ENCODE results near the gene HSPA1A. TPM values are rescaled to one million over a fixed set of nuclear protein-coding genes. Genes with fewer than 3 reads are reported as not detected.

Gene HSPA1A
- total and polyA plus RNA-seq, 12 donors, result 113 to 679 (median 235) TPM

- intact Hi-C loops (cut with DNase I), result no loop called here
- ATAC-seq (no peak), DNase-seq (no peak)
- H3K27me3 ChIP-seq, result no peaks in the 10 kb centered on the region
- no peak overlapping the region for H3K4me3 ChIP-seq
- H3K36me3 ChIP-seq, result peaks cover 0 to 50% (median 21%) of the 10 kb centered on the region in 9 donors
- H3K27ac ChIP-seq, result no peak overlapping the region
- TF ChIP-seq, protein P1, sequence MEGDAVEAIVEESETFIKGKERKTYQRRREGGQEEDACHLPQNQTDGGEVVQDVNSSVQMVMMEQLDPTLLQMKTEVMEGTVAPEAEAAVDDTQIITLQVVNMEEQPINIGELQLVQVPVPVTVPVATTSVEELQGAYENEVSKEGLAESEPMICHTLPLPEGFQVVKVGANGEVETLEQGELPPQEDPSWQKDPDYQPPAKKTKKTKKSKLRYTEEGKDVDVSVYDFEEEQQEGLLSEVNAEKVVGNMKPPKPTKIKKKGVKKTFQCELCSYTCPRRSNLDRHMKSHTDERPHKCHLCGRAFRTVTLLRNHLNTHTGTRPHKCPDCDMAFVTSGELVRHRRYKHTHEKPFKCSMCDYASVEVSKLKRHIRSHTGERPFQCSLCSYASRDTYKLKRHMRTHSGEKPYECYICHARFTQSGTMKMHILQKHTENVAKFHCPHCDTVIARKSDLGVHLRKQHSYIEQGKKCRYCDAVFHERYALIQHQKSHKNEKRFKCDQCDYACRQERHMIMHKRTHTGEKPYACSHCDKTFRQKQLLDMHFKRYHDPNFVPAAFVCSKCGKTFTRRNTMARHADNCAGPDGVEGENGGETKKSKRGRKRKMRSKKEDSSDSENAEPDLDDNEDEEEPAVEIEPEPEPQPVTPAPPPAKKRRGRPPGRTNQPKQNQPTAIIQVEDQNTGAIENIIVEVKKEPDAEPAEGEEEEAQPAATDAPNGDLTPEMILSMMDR (IDR thresholded peaks at IDR 0.05), result no peak
- peaks cover 8 to 21% (median 12%) of the 10 kb centered on the region in 9 donors for H3K4me1 ChIP-seq
- WGBS, 2 donors, result 96 to 98% methylated on average over 8 of the region's 8 CpGs
- no peaks in the 10 kb centered on the region for H3K9me3 ChIP-seq
Measured at GRCh38 chr6:31858707-31859106, 43.4 kb downstream of the HSPA1A start.

DNA sequence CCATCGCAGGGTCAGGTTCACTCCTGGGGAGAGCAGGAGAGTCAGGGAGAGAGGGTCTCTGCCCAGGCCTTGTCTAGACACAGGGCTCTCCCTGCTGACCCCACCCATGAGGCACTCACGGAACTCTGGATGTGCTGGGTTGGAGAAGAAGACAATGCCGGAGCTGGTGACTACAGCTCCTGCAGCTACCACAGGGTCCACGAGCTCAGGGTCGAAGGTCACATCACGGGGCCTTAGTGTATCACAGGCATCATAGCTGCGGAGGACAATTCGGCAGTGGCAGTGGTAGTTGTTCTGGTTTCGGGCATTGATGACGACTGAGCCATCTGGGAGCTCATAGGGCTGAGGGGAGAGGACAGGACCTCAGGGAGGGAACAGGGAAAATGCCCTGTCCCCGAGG lies 44.6 kb downstream of the HSPA1A start:
- 92 to 96% methylated on average over 11 of the region's 11 CpGs for WGBS, 2 donors
- Histone ChIP-seq H3K27me3 (no peaks in the 10 kb centered on the region), H3K4me3 (no peak overlapping the region), H3K4me1 (peaks cover 8 to 29% (median 21%) of the 10 kb centered on the region in 9 donors), H3K27ac (no peak overlapping the region), H3K36me3 (peaks cover 0 to 50% (median 21%) of the 10 kb centered on the region in 9 donors), H3K9me3 (no peaks in the 10 kb centered on the region)
- DNase-seq (no peak), ATAC-seq (no peak)
- intact Hi-C loops (cut with DNase I), result loop anchor here in 1 of 10 donors (10.0 kb wide), 1 partner anchor 175 kb away; the partner anchor contains the start of gene LY6G5C
- TF ChIP-seq, protein P1 (IDR thresholded peaks at IDR 0.05), result no peak

DNA sequence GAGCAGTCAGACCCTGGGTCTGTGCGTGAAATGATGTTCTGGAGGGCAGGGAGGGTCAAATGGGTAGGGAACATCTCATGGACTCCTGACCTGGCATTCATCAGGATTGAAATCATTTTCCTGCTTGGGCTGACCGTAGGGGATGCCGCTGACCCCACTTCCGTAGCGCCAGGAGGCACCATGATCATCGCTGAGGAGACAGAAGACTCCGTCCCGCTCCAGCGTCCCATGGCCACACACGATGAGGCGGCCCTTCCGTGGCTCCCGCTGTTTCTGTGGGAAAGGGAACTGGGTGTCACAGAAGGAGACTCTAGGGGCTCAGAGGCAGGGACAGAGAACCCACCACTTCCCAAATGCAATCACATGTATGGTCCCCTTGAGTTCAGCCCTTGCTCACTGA lies 45.0 kb downstream of the HSPA1A start:
- DNase-seq, result no peak

DNA sequence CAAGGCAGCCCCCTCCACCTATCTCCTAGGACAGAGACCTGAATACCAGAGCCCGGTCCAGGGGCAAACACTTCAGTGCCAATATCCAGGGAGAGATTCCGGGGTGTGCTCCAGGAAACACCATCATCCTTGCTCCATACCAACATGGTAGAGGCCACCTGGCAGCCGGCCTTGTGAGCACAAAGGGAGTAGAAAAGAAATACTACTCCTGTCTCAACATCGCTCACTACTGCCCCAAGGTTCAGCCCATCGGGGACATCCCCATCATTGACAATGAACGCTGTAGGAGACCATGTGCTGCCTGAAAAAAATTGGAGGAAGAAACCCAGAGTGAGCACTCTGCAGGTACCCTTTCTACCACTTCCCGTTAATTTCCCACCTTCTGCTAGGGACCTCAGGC lies 45.8 kb downstream of the HSPA1A start:
- TF ChIP-seq, protein P1 (IDR thresholded peaks at IDR 0.05), result no peak
- H3K9me3 ChIP-seq, result no peaks in the 10 kb centered on the region
- no peaks in the 10 kb centered on the region for H3K27me3 ChIP-seq
- no peak overlapping the region for H3K27ac ChIP-seq
- no peak for DNase-seq
- peaks cover 0 to 50% (median 21%) of the 10 kb centered on the region in 9 donors for H3K36me3 ChIP-seq
- no peak overlapping the region for H3K4me3 ChIP-seq
- intact Hi-C loops (cut with DNase I), result loop anchor here in 1 of 10 donors (10.0 kb wide), 1 partner anchor 176 kb away; the partner anchor contains the start of gene LY6G5C
- ATAC-seq, result no peak
- 92 to 95% methylated on average over 7 of the region's 7 CpGs for whole genome bisulfite sequencing, 2 donors
- H3K4me1 ChIP-seq, result peaks cover 8 to 29% (median 21%) of the 10 kb centered on the region in 9 donors

More for the DNA sequence above, 45.0 kb downstream of the HSPA1A start:
- Histone ChIP-seq H3K27me3 (no peaks in the 10 kb centered on the region), H3K27ac (no peak overlapping the region), H3K4me1 (peaks cover 8 to 29% (median 21%) of the 10 kb centered on the region in 9 donors), H3K9me3 (no peaks in the 10 kb centered on the region), H3K4me3 (no peak overlapping the region), H3K36me3 (peaks cover 0 to 50% (median 21%) of the 10 kb centered on the region in 9 donors)
- TF ChIP-seq, protein P1 (IDR thresholded peaks at IDR 0.05), result no peak
- ATAC-seq, result no peak
- WGBS, 2 donors, result 95 to 97% methylated on average over 13 of the region's 13 CpGs
- intact Hi-C loops (cut with DNase I), result loop anchor here in 1 of 10 donors (10.0 kb wide), 1 partner anchor 176 kb away; the partner anchor contains the start of gene LY6G5C

All from heart right ventricle (tissue), 16 donors.